Medulla oblongata (tissue), 1 donor: Measurements from ENCODE around the gene C16orf96.
A peak's percentile ranks its signal among the peaks of the same experiment; 100 is the strongest.

Experiments used
- DNase-seq: peaks from one replicate; pipeline ENCODE4 v3.0.0-alpha.2; 2015; ENCODE audit errors: extremely low spot score

Gene C16orf96

GRCh38 chr16:4556112-4556511, at the start of gene C16orf96:
Gene C16orf96 (plus strand): TSS chr16:4556340. CDS start chr16:4556490, 150 bp downstream.
- DNase-seq, result no peak

DNA sequence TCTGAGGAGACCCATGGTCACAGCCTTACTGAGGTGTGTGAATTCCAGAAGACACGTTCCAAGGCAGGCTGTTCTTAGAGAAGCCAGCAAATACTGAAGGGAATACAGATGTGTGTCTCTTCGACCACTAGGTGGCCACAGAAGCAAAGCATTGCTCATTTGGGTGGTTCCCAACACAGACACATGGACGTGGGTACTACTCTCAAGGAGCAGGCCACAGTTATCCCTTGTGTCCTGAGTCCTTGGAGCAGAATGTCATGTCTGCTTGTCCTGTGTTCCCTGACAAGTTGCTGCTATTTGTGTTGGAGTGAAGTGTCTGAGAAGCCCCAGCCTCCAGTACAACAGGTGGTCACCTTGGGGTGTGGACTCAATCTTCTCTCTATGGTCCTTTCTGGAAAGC, 49.7 kb upstream of the C16orf96 start:
- DNase-seq, result peak; percentile 95

DNA sequence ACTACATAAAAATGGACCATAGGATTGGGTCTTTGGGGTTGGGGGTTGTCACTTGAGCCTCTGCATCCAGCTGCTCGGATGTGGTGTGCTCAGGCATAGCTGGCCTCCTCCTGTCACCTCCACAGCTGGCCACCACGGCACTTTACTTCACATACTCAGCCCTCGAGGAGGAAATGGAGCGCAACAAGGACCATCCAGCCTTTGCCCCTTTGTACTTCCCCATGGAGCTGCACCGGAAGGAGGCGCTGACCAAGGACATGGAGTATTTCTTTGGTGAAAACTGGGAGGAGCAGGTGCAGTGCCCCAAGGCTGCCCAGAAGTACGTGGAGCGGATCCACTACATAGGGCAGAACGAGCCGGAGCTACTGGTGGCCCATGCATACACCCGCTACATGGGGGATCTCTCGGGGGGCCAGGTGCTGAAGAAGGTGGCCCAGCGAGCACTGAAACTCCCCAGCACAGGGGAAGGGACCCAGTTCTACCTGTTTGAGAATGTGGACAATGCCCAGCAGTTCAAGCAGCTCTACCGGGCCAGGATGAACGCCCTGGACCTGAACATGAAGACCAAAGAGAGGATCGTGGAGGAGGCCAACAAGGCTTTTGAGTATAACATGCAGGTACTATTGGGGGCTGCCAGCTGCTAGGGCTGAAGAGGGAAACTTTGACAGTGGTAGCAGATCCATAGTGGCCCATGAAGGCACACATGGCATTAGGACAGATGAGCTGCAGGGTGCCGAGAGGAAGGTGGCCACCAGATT, 48.4 kb upstream of the C16orf96 start:
- no peak for DNase-seq

GRCh38 chr16:4508806-4509205, 47.3 kb upstream of the C16orf96 start:
- DNase-seq, result no peak

DNA sequence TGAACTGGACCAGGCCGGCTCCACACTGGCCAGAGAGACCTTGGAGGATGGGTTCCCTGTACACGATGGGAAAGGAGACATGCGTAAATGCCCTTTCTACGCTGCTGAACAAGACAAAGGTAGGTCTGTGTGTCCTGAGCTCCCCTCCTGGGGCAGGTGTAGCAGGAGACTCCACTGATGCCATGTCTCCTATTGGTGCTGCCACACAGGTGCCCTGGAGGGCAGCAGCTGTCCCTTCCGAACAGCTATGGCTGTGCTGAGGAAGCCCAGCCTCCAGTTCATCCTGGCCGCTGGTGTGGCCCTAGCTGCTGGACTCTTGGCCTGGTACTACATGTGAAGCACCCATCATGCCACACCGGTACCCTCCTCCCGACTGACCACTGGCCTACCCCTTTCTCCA, 46.7 kb upstream of the C16orf96 start:
- no peak for DNase-seq

- DNase-seq, result no peak
Measured at GRCh38 chr16:4510131-4510530, 46.0 kb upstream of the C16orf96 start.

DNA sequence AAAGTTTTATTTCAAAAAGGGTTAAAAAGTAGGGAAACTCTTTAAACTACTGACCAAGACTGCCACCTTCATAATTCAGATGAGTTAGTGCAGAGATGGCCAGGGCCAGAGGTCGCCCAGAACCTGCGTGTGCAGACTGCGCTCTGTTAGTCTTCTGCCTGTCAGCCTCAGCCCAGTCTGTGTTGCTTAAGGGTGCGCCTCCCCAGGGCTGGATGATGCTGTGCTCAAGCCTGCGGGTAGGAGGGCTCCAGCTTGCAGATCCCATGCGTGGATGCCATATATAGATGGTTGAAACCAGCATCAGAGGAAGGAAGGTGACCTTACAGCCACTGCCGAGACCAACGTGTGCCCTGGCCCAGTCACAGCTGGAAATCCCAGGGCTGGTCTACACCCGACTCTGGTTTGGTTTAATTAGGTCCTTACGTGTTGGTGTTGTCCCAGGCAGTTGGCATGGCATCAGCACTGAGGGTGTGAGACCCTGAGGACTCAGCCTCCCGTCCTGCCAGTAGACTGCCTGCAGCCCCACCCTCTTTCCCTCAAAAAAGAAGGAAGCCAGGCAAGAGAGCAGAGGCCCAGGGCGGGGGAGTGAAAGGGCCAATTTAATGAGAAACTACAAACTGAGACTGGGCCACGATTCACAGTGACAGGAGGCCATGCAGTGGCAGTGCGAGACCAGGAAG, 45.3 kb upstream of the C16orf96 start:
- DNase-seq, result no peak

DNA sequence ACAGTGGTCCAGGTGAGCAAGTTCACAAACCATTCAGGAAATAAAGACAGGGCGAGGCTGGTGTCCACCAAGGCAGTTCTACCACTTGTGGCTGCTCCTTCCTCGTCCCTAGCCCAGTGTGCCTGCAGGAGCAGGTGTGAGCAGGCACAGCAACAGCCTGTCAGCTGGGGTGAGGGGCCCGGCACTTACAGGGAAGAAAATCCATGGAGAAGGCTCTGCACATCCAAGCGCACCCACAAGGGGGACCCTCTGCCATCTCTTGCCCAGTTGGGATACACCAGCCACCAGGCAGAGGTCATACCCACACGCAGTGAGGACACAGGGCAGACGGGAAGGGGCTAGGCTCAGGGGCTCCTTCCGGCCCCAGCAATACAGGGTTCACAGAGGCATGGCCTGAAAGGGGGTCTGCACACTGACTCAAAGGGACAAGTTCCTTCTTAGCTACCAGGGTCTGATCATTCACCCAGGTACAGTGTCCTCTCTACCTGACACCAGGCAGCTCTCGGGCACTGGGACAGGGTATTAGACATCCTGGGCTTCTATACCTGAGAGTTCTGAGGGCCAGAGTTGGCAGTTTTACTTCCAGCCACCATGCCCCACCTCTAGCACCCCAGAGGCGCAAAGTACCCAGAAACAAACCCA, 44.6 kb upstream of the C16orf96 start:
- peak; percentile 49 for DNase-seq

DNA sequence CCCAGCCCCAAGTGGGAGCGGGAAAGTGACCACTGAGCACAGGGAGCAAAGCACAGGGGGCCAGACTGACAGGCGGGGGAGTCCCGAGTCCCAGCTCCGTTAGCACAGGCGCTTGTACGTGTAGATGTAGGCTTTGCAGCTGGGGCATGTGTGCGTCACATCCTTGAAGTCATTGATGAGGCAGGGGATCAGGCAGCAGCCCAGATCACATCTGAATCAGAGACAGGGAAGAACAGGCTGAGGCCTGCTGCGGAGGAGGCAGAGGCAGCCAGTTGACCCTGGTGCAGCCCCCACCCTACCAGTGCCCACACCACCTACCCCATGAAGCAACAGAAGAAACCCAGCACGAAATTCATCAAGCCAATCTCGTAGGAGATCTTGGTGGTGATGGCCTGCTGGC, 43.7 kb upstream of the C16orf96 start:
- no peak for DNase-seq

DNA sequence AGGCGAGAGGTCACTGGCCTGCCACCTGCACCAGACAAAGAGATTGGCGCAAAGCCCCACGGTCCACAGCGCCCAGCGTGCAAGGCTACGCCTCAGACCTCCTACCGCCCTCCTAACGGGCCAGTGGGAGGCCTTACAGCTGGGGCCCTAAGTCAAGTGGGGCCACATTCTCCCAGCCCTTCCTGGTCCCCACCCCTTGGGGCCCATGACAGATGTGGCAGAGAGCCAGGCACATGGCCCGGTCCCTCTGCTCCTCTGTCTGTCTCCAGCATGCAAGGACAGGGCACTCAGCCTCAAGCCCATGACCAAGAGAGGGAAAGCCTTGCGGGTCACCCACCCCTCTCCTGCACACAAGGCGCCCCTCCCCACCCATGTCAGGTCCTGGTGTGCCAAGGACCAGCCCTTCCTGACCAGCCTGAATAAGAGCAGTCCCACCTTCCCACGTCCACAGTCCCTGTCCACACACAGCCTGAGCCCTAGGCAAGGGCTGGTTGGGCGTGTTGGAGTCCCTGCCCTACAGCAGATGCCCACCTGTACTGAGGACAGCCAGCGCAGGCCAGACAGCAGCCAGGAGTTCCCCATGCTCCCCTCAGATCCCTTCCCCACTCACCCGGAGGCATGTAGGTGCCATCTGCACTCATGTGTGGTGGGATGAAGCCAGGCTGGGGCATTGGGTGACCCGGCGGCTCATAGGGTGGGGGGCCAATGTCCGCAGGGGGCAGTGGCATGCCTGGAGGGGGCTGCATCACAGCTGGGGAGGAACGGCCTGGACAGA, 42.9 kb upstream of the C16orf96 start:
- peak; percentile 29 for DNase-seq

- no peak for DNase-seq
Measured at GRCh38 chr16:4513881-4514280, 42.3 kb upstream of the C16orf96 start.

DNA sequence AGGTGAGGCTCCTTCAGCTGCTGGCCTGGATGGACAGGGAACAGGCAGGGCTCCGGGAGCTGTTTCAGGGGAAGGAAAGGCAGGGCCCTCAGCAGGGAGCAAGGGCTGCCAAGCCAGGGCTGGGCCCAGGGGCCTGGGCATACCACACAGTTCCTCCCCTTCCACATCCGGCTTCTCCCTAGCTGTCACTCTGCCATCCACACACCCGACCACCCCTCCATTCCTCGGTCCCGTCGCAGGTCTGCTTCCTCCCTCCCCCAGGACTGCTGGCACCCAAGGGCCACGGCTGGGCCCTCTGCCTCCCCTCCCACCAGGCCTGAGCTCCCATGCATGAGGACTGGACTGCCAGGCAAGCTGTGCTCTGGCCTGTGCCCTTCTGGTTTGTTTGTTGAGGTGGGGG, 41.5 kb upstream of the C16orf96 start:
- no peak for DNase-seq

GRCh38 chr16:4515611-4516233, 40.4 kb upstream of the C16orf96 start:
- DNase-seq, result peak; percentile 73

DNA sequence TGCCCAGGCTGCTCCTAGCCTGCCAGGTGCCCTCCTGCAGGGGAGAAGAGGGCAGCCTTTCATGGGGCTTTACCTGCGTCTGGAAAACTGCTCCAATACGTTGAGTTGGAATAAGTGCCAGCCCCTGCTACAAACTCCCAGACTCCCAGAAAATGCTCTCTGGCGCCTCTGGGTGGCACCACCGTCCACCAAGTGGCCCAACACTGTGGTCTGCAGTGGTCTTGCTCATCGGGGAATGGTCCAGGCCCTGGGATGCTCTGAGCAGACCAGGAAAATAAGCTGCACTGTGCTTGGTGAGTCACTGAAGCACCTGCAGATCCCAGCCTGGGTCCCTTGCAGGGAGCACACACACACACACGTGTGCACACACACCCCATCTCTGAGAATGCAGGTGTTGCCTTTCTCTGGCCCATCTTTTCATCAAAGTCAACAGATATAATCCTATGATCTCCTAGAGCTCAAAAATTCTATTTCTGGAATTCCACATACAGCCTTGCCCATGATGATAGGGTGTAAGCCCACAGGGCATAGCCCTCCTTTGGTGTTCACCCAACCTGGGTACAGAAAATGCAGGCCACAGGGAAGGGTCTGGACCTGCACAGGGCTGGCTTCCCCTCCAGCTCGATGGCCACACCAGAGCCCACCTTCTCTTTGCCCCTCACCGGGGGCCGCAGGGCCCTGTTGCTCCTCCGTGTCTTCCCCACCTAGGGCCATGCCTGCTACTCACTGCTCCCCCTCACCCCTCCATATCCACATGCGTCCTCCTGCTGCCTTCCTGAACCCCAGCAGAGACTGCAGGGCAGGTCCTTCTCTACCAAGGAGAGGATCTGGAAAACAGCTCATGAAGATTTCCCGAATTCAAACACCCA, 38.1 kb upstream of the C16orf96 start:
- DNase-seq, result peak; percentile 58

GRCh38 chr16:4519274-4520058, 36.7 kb upstream of the C16orf96 start:
- no peak for DNase-seq

DNA sequence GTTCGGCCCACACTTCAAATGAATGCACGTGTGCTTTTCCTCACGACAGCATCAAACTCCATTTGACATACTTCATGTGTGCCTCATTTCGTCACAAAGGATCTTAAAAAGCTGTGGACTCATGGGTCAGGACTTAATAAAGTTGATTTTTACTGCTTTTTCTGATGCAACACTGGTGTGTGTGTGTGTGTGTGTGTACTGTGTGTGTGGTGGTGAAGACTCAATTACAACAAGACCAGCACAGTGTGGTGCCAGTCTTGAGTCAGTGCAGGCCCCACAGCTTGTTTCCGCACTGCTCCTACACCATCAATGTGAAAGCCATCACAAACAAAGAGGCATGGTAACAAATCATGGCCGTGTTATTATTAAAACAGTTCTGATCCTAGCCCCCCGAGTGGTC, 35.2 kb upstream of the C16orf96 start:
- DNase-seq, result no peak

- peak; percentile 92 for DNase-seq
Measured at GRCh38 chr16:4522051-4522581, 34.0 kb upstream of the C16orf96 start.

DNA sequence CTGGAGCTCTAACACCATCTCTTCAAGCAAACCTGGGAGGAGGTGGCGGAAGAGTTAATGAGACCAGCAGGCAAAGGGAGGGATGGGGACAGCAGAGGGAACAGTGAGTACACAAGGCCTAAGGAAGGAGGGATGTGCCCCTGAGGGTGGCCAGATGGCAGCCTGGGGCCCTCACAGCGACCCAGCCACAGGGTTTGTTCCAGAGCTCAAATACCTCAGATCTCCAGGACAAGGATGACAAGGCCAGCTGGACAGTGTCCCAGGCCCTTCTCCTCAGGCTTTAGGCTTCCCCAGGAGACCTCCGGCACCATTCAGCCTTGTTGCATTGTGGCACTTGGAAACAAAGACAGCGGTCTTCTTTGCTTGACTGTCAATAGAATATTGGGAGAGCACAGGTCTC, 32.5 kb upstream of the C16orf96 start:
- peak; percentile 61 for DNase-seq

DNA sequence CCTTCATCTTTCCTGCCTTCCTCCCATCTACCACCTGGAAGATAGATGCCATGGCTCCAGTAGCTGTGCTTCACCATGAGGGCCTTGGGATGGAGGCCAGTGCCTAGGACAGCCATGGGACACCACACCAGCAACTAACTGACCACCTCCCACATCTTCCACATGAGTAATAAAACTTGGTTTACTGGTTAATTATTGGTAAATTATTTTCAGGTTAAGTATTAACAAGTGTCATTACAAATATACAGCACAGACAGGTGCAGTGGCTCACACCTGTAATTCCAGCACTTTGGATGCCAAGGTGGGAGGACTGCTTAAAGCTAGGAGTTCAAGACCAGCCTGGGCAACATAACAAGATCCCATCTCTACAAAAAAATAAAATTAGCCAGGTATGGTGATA, 31.6 kb upstream of the C16orf96 start:
- DNase-seq, result no peak

GRCh38 chr16:4525069-4525468, 31.1 kb upstream of the C16orf96 start:
- peak; percentile 65 for DNase-seq
